GM12872 (cell line): ENCODE results near the gene CGAS.

Source experiments
- TF ChIP-seq, protein P1 (sequence below): IDR thresholded peaks from 3 replicates; pipeline ENCODE4 v1.5.1; 2011; ENCODE audit warnings: low read depth, mild to moderate bottlenecking, low read length, moderate library complexity; ENCODE audit not compliant: insufficient read depth

Gene CGAS

DNA sequence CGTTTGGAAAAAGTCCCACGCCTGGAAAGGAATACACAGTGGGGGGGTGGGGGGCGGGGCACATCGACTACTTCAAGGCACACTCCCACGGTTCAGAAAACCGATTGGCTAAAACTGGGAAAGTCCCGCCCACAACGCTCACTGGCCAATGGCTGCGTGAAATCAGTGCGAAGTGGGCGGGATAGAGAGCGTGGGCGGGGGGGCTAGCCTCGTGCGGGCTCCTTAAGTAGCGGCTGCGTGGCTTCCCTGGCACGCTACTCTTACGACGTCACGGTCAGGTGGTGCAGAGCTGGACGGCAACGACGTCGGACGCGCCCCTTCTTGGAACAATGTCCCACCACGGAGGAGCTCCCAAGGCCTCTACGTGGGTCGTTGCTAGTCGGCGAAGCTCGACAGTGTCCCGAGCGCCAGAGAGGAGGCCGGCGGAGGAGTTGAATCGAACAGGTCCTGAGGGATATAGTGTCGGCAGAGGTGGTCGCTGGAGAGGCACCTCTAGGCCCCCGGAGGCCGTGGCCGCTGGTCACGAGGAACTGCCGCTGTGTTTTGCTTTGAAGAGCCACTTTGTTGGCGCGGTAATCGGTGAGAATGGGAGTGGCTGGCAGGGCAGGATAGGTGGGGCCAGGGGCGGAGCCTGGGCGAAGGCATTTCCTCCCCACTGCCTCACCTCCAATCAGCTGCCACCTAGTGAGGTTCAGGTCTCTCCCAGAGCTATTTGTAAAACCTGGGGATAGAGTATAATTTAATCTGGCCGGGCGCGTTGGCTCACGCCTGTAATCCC, 57.3 kb downstream of the CGAS start, which contains the start of gene DDX43:
Gene DDX43 (plus strand): TSS at position 252 of the 778 bp plus-strand sequence. CDS start 78 bp downstream, at position 330.
- TF ChIP-seq, protein P1, sequence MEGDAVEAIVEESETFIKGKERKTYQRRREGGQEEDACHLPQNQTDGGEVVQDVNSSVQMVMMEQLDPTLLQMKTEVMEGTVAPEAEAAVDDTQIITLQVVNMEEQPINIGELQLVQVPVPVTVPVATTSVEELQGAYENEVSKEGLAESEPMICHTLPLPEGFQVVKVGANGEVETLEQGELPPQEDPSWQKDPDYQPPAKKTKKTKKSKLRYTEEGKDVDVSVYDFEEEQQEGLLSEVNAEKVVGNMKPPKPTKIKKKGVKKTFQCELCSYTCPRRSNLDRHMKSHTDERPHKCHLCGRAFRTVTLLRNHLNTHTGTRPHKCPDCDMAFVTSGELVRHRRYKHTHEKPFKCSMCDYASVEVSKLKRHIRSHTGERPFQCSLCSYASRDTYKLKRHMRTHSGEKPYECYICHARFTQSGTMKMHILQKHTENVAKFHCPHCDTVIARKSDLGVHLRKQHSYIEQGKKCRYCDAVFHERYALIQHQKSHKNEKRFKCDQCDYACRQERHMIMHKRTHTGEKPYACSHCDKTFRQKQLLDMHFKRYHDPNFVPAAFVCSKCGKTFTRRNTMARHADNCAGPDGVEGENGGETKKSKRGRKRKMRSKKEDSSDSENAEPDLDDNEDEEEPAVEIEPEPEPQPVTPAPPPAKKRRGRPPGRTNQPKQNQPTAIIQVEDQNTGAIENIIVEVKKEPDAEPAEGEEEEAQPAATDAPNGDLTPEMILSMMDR, result no peak

DNA sequence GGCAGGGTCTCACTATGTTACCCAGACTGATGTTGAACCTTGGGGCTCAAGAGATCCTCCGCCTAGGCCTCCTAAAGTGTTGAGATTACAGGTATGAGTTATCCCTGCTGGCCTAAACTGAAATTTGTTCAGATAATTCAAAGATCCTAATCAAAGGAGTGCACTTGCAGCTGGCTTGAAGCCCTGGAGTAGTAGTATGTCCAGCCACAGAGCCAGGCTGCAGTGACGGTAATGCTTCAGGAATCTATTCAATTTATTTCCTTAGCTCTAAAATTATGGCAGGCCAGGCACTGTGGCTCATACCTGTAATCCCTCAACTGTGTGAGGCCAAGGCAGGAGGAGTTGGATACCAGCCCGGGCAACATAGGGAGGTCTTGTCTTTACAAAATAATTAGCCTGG, 58.8 kb downstream of the CGAS start:
- TF ChIP-seq, protein P1, result no peak

DNA sequence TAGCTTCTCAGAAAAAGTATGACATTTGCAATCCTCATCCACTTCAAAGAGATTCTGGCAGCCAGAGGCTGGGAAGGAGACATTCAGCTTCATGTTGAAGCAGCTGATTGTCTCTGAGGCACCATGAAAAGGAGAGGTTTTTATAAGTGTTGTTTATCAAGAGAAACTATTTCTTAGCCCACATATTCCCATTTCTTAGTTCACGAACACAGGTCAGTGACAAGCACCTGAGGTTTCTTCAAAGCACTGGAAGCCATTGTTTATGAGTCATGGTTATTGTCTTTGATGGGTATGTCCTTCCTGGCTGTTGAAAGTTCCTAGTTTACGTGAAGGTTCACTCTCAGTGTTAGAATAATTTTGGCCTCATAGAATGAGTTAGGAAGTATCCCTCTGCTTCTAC, 60.4 kb downstream of the CGAS start:
- TF ChIP-seq, protein P1, result no peak

DNA sequence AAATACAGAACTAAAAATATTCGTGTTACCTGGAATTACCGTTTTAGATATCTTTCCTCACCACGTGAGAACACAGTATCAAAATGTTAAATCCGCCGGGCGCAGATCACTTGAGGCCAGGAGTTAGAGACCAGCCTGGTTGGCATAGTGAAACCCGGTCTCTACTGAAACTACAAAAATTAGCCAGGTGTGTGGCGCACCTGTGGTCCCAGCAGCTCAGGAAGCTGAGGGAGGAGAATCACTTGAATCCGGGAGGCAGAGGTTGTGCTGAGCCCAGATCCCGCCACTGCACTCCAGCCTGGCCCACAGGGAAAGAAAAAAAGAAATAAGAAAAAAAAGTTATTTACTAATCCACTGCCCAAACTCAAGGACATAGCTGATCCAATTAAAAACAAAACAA, 62.2 kb downstream of the CGAS start:
- TF ChIP-seq, protein P1, result no peak

DNA sequence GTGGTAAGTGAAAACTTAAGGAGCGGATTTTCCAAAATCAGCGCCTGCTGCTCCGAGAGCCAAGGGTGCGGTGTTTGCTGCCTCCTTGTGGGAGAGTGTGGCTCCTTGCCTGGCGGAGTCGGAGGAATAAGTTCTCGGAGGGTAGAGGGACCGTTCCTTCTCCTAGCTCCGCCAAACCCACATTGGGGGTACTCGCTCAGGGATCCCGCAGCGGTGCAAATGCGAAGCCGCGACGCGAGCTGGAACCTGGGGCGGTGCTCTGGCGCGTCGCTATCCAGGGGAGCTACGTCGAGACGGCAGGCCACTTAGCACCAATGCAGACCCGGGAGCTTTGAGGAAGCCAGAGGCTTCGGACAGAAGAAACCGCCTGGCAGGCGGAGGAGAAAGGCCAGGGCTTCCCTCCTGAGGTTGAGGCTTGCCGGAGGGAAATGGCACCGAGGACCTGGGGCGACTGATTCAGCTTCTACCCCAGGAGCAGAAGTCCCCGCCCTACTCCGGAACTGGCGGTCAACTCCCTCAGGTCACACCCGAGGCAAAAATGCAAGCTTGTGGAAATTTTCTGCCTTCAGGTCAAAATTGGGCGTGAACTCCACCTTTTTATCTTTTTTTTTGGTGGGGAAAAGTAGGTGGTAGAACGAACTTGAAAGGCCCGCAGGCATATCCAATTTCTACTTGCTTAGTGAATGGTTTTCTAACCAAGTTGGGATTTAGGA, 63.1 kb downstream of the CGAS start:
- TF ChIP-seq, protein P1, result peak; percentile 71

DNA sequence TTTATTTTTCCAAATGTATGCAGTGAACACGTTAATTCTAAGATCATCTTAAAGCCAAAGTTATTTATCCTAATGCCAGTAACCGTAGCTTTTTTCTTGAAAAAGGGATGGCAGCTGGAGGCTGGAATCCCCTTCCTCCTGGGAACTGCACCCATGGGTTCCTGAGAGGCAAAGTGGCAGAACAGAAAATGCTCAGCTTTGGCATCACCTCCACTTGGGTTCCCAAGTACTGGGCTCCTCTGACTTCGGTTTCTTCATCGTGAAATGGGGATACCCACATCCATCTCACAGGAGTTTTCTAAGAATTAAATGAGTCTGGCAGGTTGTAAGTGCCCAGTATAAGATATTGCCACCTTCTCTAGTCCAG, 63.7 kb downstream of the CGAS start:
- TF ChIP-seq, protein P1, result no peak

DNA sequence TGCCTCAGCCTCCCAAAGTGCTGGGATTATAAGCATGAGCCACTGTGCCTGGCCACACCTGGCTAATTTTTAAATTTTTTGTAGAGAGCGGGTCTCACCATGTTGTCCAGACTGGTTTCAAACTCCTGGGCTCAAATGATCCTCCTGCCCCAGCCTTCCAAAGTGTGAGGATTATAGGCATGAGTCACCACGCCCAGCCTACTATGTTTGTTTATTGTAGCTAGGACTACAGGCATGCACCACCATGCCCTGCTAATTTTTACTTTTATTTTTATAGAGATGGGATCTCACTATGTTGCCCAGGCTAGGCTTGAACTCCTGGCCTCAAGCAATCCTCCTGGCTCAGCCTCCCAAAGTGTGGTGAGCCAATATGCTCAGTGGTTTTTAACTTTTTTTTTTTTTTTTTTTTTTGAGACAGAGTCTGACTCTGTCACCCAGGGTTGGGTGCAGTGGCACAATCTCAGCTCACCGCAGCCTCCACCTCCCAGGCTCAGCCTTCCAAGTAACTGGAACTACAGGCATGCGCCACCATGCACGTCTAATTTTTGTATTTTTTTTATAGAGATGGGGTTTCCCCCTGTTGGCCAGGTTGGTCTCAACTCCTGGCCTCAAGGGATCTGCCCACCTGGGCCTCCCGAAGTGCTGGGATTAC, 69.5 kb downstream of the CGAS start:
- TF ChIP-seq, protein P1, result no peak
